GM18868 (cell line): ENCODE data around the gene JAZF1.
A peak's percentile ranks its signal among the peaks of the same experiment; 100 is the strongest.

Source experiments
- ATAC-seq: cut with Tn5 transposase; IDR thresholded peaks from one replicate; pipeline ENCODE4 v1.9.1; 2021; ENCODE audit warnings: mild to moderate bottlenecking, moderate library complexity; ENCODE audit not compliant: unreplicated experiment

Gene JAZF1

DNA sequence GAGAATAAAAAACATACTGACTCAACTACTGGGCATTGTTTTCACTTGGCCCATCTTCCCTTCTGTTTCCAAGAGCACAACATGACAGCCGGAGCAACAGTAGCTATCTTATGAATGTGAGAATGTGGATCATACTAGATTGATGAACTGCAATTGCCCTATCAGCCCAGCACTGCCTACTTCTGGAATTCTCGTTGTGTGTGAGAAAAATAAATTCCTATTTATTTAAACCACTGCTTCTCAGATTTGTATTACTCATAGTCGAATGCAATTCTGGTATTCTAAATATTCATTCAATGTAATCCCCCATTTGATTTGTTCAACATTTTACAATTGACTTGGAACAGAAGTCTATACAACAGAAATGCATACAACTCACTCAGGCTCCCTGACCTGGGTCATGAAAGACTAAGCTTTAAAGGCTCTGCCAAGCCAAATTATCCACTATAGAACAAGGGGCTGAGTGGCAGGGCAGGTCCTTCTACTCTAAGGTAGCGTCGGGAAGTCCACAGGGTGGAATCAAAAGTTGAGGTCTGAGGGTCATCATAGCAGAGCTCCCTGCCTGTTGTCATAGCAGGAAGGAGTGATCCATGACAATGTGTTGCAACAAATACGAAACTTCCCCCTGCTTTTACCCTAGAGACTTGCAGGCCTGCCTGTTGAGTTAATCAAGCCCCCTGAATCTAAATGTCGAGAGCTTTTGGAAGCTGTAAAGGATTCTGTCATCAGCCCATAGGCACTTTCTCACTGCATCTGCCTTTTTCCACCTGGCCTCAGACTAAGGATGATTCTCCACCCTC is 12.4 kb upstream of the JAZF1 start:
- ATAC-seq, result no peak

DNA sequence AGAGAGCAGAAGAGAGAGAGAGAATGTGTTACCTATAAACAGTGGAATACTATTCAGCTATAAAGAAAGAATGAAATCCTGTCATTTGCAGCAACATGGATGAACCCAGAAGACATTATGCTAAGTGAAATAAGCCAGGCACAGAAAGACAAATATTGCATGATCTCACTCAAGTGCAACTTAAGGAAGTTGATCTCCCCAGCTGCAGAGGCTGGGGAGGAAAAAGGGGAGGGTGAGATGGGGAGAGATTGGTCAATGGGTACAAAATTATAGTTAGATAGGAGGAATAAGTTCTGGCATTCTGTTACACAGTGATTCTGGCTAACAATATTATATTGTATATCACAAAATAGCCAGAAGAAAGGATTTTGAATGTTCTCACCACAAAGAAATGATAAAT is 11.2 kb upstream of the JAZF1 start:
- no peak for ATAC-seq

DNA sequence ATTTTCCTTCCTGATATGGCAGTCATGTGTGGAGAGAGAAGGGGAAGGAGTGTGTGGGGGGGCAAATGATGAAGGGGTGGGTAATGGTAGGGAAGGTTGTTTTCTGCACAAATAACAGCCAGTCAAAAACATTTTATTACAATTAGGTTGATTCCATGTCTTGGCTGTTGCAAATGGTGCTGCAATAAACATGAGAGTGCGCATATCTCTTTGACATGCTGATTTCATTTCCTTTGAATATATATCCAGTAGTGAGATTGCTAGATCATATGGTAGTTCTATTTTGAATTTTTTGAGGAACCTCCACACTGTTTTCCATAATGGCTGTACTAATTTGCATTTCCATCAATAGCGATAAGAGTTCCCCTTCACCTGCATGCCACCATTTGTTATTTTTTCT is 10.6 kb upstream of the JAZF1 start:
- ATAC-seq, result no peak

DNA sequence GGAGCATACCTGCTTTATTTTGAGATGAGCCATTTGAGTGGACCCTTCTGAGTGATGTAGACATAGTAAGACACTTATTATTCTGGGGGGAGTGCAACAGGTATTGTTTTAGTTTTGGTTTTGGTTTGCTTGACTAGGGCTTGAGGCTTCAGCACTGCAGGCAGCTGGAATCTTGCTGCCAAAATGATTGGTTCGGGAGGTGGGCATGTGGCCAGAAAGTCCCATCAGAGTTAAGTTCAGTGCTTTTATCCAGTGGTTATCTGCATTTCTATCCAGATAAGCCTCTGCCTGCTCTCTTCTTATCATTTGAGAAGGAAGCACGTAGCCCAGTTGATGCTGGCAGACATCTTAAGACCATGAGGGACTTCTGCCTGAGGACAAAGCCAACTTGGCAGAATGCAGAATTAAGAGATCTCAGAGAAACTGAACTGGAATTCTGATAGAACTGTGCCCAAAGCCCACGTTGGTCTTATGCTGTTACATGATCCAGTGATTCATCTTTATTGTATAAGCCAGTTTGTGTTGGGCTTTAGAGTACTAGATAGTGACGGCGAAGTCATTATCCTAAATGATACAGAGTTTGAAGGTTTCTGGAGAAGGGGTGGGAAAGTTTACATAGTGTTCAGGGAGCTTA is 9.6 kb upstream of the JAZF1 start:
- no peak for ATAC-seq

DNA sequence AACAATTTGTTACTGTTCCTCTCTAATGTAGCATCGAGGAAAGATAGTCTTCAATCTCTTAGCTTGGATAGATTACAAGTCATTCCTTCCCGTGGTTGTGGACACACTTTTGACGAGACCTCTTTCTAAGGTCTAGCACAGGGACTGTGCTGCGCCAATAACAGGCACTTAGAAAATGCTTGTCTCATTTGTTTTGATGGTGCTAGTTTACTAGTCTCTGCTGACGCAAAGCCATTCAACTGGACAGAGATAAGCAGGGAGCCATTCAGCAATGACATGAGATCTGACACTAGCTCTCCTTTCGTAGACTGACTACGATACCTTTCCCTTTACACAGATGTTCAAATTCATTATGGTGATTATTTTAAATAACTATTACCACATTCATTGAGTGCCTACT is 6.4 kb upstream of the JAZF1 start:
- no peak for ATAC-seq

DNA sequence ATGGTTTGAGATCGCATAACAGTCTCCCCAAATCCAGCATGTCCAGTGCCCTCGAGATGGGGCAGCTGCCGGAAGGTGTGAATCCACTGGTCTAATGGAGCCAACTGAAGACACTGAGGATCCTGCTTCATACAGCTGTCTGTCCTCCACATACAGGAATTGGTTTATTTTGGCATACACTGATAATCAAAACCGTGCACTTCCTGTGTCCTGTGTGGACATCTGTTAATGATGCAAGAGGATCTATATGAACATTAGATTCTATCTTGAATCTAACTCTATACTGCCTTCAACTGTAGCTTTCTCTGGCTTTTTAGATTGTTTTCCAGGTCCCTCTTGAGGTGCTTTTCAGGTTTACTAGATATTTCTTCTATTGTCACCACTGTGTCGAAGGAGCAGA is 3.0 kb upstream of the JAZF1 start:
- ATAC-seq, result no peak

DNA sequence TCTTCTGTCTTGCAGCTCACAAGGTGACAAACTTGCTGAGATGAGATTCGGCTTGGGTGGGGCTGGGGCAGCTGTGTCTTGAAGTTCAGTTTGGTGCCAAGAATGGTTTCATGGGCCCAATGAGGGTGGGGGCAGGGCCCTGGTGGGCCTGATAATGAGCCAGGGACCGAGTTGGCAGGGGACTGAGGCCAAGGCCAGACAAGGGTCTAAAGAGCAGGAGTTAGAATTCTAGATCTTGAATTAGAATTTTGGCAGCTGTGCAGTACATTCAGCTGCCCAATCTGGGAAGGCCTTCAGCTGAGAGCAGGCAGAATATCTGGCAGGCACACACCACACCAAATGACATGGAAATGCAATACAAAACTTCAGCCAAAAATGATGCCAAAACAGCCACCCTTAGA is 1.5 kb upstream of the JAZF1 start:
- ATAC-seq, result no peak

DNA sequence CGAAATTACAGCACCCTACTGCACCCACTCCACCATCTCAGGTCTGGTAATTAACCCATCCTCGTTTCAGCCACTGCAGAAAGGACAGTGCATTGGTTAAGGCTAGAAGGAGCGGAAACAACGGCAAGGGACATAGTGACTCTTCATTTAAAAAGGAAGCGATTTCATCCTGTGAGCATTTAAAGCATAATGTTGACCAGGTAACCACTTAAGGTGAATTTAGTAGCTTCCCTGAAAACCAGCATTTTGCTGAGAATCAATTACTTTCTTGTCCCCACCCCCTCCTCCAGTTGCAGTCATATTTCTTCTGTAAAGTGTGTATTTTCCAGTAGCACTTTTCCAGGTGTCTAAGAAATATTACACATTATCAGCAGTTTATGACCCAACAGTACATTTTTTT is 821 bp upstream of the JAZF1 start:
- ATAC-seq, result no peak

DNA sequence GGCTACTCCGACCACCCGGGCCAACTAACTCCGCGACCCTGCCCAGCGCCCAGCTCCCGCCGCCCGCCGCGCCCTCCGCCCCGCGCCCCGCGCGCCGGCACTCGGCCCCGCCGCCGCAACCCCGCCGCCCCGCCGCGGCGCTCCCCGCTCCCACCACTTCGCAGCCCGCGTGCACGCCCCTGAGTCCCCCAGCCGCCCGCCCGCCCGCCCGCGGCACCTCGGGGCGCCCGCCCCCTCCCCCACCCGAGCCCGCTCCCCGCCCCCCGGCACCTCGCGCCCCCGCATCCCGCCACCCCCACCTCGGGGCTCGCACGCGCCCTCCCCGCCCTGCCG is 598 bp downstream of the JAZF1 start:
- no peak for ATAC-seq

DNA sequence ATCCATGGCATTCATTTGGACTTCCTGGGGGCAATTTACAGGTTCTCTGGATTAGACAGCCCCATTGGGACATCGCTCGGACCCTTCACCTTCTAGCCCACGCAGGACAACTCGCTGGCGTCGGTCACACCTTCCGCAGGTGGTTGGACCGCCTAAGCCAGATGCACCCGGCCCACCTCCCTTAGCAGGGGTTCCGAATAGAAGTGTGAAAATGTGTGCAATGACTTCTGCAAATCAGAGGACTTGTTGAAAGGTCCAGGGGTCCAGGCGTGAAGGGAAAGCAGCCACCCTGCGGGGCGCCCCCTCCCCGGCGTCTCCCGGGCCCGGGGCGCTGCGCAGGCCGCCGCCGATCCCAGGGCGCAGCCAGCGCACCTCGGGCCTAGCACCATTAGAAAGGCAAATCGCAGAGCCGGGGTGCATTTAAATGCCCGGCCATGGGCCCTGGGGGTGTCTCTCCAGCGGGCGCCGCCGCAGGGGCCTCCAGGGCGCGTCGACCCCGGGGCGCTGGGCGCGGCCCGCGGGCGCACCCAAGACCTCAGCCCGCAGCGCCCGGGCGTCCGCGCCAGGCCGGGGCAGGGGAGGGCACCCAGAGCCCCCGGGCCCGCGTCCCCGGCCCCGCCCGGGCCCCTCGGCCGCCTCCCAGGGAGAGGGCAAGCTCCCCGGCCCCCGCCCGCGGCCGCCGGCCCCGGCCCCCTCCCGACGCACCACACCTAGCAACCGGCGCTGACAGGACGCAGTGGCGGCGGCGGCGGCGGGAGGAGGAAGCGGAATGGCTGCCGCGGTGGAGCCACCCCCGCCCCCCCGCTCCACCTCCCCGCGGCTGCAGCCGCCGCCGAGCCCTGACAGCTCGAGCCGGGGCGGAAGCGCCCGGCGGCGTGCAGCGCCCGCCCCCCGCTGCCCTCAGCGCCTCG is 1.2 kb downstream of the JAZF1 start:
- ATAC-seq, result peak; percentile 66

DNA sequence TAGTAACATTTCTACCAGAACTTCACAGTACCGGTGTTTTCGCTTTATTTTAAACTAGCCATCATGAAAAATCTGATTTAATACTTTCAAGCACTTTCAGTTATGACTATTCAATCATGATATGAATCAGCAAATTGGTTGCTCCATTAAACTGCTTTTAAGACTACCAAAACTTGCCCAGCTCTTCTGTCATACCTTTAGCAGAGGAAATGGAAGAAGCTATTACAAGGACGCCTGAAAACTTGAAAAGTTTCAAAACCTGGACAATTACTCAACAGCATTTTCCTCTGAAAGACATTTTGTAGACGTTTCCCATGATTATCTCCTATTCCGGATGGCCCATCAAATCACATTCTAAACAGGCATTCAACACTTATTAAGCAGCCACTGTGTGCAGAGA is 2.0 kb downstream of the JAZF1 start:
- ATAC-seq, result peak; percentile 30

DNA sequence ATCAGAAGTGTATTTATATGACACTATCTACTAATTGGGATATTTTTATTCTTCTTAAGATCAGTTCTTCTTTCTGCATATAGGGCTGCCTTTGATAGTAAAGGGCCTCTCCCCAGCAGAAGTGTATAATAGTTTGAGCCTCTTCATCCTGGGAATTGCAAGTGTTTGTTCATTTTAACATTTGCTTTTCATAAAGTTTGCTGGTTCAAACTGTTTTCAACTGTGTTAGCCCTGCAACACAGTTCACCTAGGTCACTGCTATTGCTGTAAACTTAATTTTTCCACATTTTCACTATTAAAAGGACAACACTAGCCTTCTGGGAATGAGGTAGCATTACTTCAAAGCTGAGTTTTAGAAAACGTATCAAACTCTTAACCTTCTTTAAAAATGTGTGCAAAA is 2.8 kb downstream of the JAZF1 start:
- ATAC-seq, result no peak

DNA sequence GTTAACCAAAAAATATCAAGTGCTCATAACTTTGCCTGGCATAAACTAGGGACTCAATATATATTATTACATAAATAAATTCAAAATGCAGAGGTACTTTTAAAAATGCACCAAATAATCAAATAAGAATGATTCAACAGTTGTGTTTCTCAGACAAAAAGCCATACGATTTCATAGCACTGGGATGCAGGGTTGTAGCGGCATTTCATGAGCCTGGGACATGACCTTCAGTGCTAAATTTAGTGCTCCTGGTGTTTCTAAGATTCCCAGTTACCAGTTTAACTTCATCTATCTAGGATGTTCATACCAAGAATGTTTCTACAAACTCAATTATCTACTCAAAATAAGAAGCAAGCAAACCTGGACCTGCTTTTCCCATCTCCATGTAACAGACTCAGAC is 4.0 kb downstream of the JAZF1 start:
- ATAC-seq, result no peak

DNA sequence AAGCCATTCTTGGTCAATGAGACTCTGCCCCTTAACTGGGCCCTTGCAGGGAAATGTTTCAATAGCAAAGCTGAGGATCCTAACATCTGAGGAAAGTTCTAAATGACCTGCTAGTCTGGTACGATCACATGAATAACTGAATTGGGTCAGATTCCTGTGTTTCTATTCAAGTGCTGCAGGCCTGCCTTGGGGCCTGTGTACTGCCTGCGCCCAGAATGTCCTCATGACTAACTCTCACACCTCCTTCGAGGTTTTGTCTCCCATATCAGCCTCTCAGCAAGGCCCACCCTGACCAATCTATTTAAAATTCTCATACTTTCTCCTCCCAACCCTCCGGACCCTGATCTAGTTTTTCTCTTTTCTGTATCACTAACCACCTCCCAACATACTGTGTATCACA is 4.4 kb downstream of the JAZF1 start:
- no peak for ATAC-seq

DNA sequence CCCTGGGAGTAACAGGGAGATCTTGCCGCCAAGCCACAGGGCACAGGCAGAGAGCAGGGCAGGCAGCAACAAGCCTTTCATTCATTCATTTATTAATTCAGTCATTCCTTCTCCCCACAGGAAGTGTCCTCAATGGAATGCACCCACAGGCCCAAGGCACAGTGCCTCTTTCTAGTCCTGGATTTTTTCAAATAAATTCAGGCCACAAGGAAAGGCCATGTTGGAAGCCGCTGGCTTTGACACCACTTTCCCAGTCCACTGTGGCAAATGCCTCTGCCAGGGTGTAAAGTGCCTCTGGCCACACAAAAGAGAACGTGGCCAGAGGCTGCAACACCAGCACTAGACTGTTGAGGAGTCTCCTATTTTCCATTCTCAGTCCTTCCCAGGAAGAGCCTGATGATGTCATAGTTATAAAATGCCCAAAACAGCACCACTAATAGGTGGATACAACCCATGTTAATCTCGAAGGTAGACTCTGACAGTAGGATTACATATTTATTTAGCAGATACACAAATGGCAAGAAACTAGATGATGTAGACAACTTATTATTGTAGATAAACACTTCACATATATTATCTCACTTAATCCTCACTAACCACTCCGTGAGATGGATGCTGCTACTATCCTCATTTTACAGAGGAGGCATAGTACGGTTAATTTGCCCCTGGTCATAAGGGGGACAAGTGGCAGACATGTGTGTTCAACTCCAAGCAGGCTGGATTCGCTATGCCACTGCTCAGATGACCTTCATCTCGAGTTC is 5.5 kb downstream of the JAZF1 start:
- ATAC-seq, result no peak

DNA sequence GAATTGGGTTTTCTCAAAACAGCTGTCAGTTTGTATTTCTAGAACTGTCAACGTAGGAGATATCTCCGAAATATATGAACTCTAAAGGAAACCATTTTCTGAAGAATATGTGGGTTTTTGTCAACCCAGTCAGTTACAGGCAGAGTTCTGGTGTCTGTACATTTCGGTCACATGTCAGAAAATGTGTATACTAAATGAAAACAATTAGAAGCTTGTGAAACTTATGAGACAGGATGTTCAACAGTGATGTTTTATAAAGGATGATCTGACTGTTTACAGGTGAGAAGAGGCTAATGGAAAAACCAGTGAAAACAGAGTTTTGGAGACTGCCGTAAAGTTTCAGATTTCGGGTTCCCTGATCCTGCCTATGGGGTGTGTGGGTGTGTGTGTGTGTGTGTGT is 6.2 kb downstream of the JAZF1 start:
- ATAC-seq, result no peak

DNA sequence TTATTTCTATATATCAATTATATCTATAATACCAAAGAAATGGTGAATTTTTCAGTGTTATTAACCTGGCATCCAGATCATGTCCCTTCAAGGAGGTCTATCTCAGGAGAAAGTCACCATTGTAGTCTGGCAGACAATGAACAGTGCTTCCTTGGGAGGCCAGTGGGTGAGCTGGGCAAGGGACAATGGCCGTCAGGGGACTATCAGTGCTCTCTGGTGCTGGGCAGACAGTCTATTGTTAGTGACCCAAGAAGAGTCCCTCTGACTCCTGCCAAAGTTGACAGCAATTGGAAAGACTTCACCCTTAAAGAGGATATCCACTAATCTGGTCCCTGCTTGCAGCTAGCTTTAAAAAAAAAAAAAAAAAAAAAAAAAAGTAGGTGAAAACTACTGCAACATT is 7.1 kb downstream of the JAZF1 start:
- no peak for ATAC-seq

DNA sequence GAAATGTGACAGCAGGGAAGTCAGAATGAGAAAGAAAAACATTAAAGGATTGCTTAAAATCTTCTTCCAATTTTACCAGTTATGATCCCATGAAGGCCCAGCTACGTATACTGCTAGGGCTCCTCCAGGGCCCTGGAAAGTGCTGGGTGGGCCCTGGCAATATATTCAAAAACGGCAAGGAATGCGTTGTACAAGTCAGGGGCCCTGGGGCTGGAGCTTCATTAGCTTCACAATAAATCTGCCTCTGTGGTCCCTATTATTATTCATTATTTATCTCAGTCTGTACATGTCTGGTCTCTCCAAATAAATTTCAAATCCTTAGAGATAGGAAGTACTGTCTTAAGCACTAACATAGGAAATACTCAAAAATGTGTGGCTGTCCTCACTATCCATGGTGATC is 7.6 kb downstream of the JAZF1 start:
- no peak for ATAC-seq

DNA sequence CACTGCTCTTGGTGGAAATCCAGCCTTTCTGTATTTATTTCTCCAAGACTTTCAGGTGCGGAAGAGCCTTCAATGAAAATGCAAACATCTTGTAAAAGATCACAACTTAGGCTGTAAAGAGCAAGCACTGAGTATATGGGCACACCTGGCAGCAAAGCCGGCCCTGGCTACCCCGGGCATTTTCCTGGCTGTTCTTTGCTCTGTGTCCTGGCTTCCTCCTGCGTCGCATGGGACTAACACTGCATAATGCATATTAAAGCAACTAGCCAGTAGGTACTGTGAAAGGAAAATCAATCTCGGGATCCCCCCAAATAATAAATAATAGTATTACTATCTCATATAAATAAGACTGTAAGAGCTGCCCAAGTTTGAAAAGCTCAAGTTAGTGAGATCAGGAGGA is 9.9 kb downstream of the JAZF1 start:
- no peak for ATAC-seq

DNA sequence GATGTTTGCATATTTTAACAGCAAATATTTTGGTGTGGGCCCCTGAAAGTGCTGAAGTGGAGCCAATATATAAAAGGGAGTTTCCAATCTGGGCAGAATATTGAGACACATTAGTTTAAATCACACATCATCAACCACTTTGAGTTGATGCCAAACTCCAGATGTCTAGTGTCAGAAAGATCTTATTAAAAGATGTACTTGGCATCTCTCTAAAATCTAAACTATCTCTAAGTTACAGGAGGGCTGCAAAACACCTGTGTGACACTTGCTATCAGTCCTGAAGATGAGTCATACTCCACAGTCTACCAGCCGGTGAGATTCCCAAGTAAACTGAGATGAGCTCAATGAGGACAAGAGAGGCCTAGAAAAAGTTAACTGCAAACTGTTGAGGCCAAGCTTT is 11.4 kb downstream of the JAZF1 start:
- ATAC-seq, result no peak
